ENCODE results near the gene CAMK4. TPM values are rescaled to one million over a fixed set of nuclear protein-coding genes. Genes with fewer than 3 reads are reported as not detected.

The CAMK4 gene
- total RNA-seq, 1 experiment from 2014 or later, result 10.2 TPM

DNA sequence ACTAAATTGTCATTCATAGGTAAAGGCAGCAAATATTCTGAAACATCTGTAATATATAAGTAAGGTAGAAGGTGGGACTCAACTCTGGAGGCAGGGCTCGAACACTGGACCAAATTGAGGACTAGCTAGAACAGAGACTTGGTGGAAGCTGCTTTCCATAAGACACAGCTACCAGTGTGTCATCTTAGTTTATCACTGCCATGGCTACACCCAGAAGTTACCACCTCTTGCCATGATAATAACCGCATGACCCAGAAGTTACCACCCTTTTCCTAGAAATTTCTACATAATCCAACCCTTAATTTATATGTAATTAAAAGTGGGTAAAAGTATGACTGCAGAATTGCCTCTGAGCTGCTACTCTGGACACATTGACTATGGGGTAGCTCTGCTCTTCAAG, 188.4 kb downstream of the CAMK4 start:
- no TSS peak for BruUV-seq (replicated peaks)
- intact Hi-C loops (cut with micrococcal nuclease), result no loop called here

DNA sequence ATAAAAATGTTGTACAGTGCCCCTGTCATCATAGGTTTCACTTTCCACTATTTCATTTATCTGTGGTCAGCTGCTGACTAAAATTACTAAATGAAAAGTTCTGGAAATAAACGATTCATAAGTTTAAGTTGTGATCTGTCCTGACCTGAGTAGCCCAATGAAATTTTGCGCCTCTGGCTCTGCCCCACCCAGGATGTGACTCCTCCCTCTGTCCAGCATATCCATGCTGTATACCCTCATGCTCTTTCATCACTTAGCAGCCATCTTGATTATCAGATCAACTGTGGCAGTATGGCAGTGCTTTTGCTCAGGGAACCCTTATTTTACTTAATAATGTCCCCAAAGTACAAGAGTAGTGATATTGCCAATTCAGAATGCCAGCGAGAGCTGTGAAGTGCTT, 190.9 kb downstream of the CAMK4 start:
- Histone ChIP-seq H3K36me3 (ENCODE audit: control insufficient read depth in 1 of 2, insufficient read depth in 2 of 2, low read length in 2 of 2) (no peaks in the 10 kb centered on the region), H3K27ac (ENCODE audit: low read depth, low read length) (no peak overlapping the region), H3K9ac (ENCODE audit: low read length) (no peak overlapping the region), H3K27me3 (ENCODE audit: insufficient read depth, low read length) (no peaks in the 10 kb centered on the region), H3K9me3 (ENCODE audit: control insufficient read depth in 1 of 2, insufficient read depth in 1 of 2, low read depth in 1 of 2, low read length in 2 of 2) (no peaks in the 10 kb centered on the region), H3K4me2 (ENCODE audit: low read length) (no peak overlapping the region), H2AFZ (ENCODE audit: low read depth, low read length, poor library complexity, severe bottlenecking) (no peak overlapping the region), H3K4me1 (ENCODE audit: control insufficient read depth in 1 of 2, insufficient read depth in 2 of 2, low read length in 2 of 2) (no peaks in the 10 kb centered on the region), H4K20me1 (ENCODE audit: insufficient read depth) (no peaks in the 10 kb centered on the region), H3K9me2 (ENCODE audit: insufficient read depth) (no peaks in the 10 kb centered on the region), H3K4me3 (replicated peaks in 1 of 2; ENCODE audit: low read depth in 1 of 2, low read length in 2 of 2) (no peak overlapping the region), H3K79me2 (ENCODE audit: insufficient read depth, low read length) (no peaks in the 10 kb centered on the region)
- ChIA-PET CTCF (no interaction called here), RAD21 (ENCODE audit: low non-redundant PET in 1 of 2, low total read pairs in 2 of 2, uncharacterized antibody in 2 of 2, unreplicated experiment in 2 of 2) (no interaction called here), POLR2A (no interaction called here)
- no TSS peak for BruUV-seq (replicated peaks)
- ATAC-seq (no peak), DNase-seq (ENCODE audit: low read depth, low spot score) (no peak)
- TF ChIP-seq ELF1 (IDR thresholded peaks at IDR 0.05; ENCODE audit: borderline replicate concordance, low read depth) (no peak), EZH2 (IDR thresholded peaks at IDR 0.05) (no peak), FOSL1 (IDR thresholded peaks at IDR 0.05; ENCODE audit: low read depth) (no peak), EZH2phosphoT487 (IDR thresholded peaks at IDR 0.05; ENCODE audit: borderline replicate concordance) (no peak), POLR2A (IDR thresholded peaks at IDR 0.05; ENCODE audit: borderline replicate concordance, extremely low read depth, insufficient read depth, insufficient read length) (no peak), JUND (IDR thresholded peaks at IDR 0.05) (no peak), SIN3A (IDR thresholded peaks at IDR 0.05; ENCODE audit: low read depth) (no peak), TCF7L2 (IDR thresholded peaks at IDR 0.05; ENCODE audit: borderline replicate concordance, extremely low read depth, insufficient read depth, insufficient read length) (no peak), RAD21 (IDR thresholded peaks at IDR 0.05; ENCODE audit: low read depth) (no peak)
- TF ChIP-seq, protein P1, sequence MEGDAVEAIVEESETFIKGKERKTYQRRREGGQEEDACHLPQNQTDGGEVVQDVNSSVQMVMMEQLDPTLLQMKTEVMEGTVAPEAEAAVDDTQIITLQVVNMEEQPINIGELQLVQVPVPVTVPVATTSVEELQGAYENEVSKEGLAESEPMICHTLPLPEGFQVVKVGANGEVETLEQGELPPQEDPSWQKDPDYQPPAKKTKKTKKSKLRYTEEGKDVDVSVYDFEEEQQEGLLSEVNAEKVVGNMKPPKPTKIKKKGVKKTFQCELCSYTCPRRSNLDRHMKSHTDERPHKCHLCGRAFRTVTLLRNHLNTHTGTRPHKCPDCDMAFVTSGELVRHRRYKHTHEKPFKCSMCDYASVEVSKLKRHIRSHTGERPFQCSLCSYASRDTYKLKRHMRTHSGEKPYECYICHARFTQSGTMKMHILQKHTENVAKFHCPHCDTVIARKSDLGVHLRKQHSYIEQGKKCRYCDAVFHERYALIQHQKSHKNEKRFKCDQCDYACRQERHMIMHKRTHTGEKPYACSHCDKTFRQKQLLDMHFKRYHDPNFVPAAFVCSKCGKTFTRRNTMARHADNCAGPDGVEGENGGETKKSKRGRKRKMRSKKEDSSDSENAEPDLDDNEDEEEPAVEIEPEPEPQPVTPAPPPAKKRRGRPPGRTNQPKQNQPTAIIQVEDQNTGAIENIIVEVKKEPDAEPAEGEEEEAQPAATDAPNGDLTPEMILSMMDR (IDR thresholded peaks at IDR 0.05 in 2 of 3, conservative IDR thresholded peaks at IDR 0.05 in 1 of 3; ENCODE audit: borderline replicate concordance in 1 of 3, insufficient read depth in 1 of 3, low read depth in 2 of 3, low read length in 2 of 3), result no peak
- intact Hi-C loops (cut with micrococcal nuclease), result no loop called here

More for the DNA sequence above, 188.4 kb downstream of the CAMK4 start:
- Histone ChIP-seq H4K20me1 (ENCODE audit: insufficient read depth) (no peaks in the 10 kb centered on the region), H3K27me3 (ENCODE audit: insufficient read depth, low read length) (no peaks in the 10 kb centered on the region), H3K9me2 (ENCODE audit: insufficient read depth) (no peaks in the 10 kb centered on the region), H3K4me1 (ENCODE audit: control insufficient read depth in 1 of 2, insufficient read depth in 2 of 2, low read length in 2 of 2) (no peaks in the 10 kb centered on the region), H3K4me3 (replicated peaks in 1 of 2; ENCODE audit: low read depth in 1 of 2, low read length in 2 of 2) (no peak overlapping the region), H3K9me3 (ENCODE audit: control insufficient read depth in 1 of 2, insufficient read depth in 1 of 2, low read depth in 1 of 2, low read length in 2 of 2) (no peaks in the 10 kb centered on the region), H3K36me3 (ENCODE audit: control insufficient read depth in 1 of 2, insufficient read depth in 2 of 2, low read length in 2 of 2) (no peaks in the 10 kb centered on the region), H2AFZ (ENCODE audit: low read depth, low read length, poor library complexity, severe bottlenecking) (no peak overlapping the region), H3K79me2 (ENCODE audit: insufficient read depth, low read length) (no peaks in the 10 kb centered on the region), H3K4me2 (ENCODE audit: low read length) (no peak overlapping the region), H3K9ac (ENCODE audit: low read length) (no peak overlapping the region), H3K27ac (ENCODE audit: low read depth, low read length) (no peak overlapping the region)
- POLR2A ChIA-PET, result no interaction called here
- CTCF ChIA-PET, result no interaction called here
- DNase-seq (ENCODE audit: low read depth, low spot score) (no peak), ATAC-seq (no peak)
- RAD21 ChIA-PET (ENCODE audit: low non-redundant PET in 1 of 2, low total read pairs in 2 of 2, uncharacterized antibody in 2 of 2, unreplicated experiment in 2 of 2), result no interaction called here
- TF ChIP-seq CEBPB (IDR thresholded peaks at IDR 0.05; ENCODE audit: low read depth) (no peak), EZH2phosphoT487 (IDR thresholded peaks at IDR 0.05; ENCODE audit: borderline replicate concordance) (no peak), SIN3A (IDR thresholded peaks at IDR 0.05; ENCODE audit: low read depth) (no peak)
- TF ChIP-seq, protein P2, sequence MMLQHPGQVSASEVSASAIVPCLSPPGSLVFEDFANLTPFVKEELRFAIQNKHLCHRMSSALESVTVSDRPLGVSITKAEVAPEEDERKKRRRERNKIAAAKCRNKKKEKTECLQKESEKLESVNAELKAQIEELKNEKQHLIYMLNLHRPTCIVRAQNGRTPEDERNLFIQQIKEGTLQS (IDR thresholded peaks at IDR 0.05), result no peak

All from HCT116 (cell line).